H4 (cell line): ENCODE results near the gene AHNAK2. TPM values are rescaled to one million over a fixed set of nuclear protein-coding genes. Genes with fewer than 3 reads are reported as not detected.
A peak's percentile ranks its signal among the peaks of the same experiment; 100 is the strongest.
"Not testable (repeated sequence)": the region's sequence is repeated elsewhere in the genome, so short reads cannot be mapped to it uniquely, and the experiment has no call there.

Experiments
- DNase-seq: peaks from one replicate; pipeline ENCODE4 v3.0.0-alpha.2; 2015; ENCODE audit warnings: low spot score
- total RNA-seq: library from RNA; depleted of rRNA; stranded (reverse); fragments of >200 nt; shearing (Covaris generic); gene quantifications from 2 replicates; pipeline ENCODE4 v1.2.3, GENCODE V29; 2014; rRNA removed

Gene AHNAK2
- 4.4 and 5.2 TPM in 2 replicates for total RNA-seq

- no peak for DNase-seq
These were observed at the start of gene AHNAK2 for GRCh38 chr14:104977681-104978653. AHNAK2 (minus strand) TSS chr14:104978374; CDS start chr14:104978237, 137 bp downstream.

DNA sequence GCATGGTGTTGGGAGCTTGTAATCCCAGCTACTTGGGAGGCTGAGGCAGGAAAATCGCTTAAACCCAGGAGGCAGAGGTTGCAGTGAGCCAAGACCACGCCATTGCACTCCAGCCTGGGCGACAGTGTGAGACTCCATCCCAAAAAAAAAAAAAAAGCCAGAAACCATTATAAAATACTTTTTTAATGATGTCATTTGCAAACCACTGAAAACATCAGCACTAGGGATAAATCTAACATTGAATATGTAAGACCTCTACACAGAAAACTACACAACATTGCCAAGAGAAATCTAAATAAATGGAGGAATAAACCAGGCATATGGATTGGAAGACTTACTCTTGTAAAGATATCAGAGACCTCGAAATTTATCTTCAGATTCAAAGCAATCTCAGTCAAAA is 49.5 kb upstream of the AHNAK2 start:
- not testable (repeated sequence) for DNase-seq

GRCh38 chr14:105026802-105027563 is 48.8 kb upstream of the AHNAK2 start:
- DNase-seq: peak; percentile 82

DNA sequence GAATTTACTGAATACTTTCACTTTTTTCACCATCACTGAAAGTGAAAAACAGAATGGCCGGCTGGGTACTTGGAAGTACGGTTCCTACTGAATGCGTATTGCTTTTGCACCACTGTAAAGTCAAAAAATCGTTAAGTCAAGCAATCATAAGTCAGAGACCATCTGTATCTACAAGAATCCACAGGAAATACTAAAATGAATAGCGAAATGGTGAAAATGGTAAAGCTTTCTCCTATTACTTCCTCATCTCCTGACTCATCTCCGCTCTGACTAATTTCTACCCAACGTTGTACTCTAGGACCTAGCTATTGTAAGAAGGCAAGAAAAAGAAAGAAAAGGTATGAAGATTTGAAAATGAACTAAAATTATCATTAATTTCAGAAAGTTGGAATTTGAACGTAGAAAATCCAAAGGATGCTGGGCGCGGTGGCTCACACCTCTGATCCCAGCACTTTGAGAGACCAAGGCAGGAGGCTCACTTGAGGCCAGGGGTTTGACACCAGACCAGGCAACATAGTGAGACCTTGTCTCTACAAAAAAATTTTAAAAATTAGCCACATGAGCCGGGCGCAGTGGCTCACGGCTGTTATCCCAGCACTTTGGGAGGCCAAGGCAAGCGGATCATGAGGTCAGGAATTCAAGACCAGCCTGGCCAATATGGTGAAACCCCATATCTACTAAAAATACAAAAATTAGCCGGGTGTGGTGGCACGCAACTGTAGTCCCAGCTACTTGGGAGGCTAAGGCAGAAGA is 48.0 kb upstream of the AHNAK2 start:
- no peak for DNase-seq

GRCh38 chr14:105025429-105025828 is 47.3 kb upstream of the AHNAK2 start:
- no peak for DNase-seq

- DNase-seq: no peak
These were observed 45.8 kb upstream of the AHNAK2 start for GRCh38 chr14:105023791-105024480.

DNA sequence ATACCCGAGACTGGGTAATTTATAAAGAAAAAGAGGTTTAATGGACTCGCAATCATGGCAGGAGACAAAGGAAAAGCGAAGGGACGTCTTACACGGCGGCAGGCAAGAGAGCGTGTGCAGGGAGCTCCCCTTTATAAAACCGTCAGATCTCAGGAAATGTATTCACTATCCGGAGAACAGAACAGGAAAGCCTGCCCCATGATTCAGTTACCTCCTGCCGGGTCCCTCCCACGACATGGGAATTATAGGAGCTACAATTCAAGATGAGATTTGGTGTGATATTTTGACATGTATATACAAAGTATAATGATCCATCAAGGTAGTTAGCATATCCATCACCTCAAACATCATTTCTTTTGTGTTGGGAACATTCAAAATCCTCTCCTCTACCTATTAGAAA is 45.0 kb upstream of the AHNAK2 start:
- no peak for DNase-seq

- no peak for DNase-seq
These were observed 44.1 kb upstream of the AHNAK2 start for GRCh38 chr14:105022276-105022670.

DNA sequence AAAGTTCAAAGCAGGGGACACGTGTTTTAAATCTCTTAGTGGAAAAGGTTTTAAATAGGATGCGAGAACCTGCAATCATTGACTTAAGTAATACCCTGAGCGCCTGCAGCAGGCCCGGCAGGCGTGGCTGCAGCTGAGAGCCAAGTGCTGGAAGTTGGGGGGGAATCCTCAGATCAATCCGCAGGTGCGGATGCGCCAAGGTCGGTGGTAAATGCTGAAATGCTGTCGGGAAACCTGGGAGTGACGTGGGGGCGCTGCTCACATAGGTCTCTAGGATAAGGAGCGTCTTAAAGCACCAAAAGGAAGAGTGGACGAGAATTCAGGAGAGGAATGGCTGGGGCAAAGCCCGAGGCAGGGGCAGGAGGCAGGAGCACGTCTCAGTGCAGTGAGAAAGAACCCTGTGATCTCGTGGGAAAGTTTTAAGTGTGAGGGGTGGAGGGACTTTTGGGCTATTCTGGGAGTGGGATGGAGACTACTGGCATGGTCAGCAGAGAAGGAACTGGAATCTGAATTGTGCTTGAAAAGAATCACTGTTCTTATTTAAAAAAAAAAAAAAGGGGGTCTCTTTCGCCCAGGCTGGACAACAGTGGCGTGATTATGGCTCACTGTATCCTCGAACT is 43.6 kb upstream of the AHNAK2 start:
- peak; percentile 46 for DNase-seq

- peak; percentile 83 for DNase-seq
These were observed 42.9 kb upstream of the AHNAK2 start, which contains the start of gene CDCA4 for GRCh38 chr14:105020815-105021655. CDCA4 (minus strand) TSS chr14:105021083; CDS start chr14:105011929, 9,154 bp downstream.

- DNase-seq: no peak
These were observed 42.0 kb upstream of the AHNAK2 start for GRCh38 chr14:105019861-105020814.

GRCh38 chr14:105018414-105018813 is 40.2 kb upstream of the AHNAK2 start:
- DNase-seq: no peak

- no peak for DNase-seq
These were observed 37.7 kb upstream of the AHNAK2 start for GRCh38 chr14:105015905-105016304.

GRCh38 chr14:105015242-105015641 is 37.1 kb upstream of the AHNAK2 start:
- no peak for DNase-seq

DNA sequence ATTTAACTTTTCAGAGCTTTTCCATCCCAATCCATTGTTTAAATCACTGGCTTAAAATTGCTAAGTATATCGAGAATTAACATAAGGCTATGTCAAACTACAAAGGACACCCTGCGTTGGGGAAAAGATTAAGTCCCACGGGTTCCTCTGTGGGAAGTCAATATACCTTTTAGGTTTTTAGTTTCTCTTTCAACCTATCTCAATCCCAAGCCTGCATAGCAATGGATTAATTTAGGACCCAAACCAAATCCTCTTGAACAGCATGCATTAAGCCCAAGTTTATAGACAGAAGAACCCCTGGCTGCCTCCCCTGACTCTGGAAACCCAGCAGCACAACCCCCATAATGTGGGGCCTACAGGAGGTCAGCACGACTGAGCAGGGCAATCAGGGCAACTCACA is 36.5 kb upstream of the AHNAK2 start:
- DNase-seq: no peak

- no peak for DNase-seq
These were observed 35.9 kb upstream of the AHNAK2 start for GRCh38 chr14:105014032-105014431.

GRCh38 chr14:105013150-105013785 is 35.1 kb upstream of the AHNAK2 start:
- no peak for DNase-seq
